ENCODE data around the gene USPL1. TPM values are rescaled to one million over a fixed set of nuclear protein-coding genes. Genes with fewer than 3 reads are reported as not detected.
"Not testable (repeated sequence)": the region's sequence is repeated elsewhere in the genome, so short reads cannot be mapped to it uniquely, and the experiment has no call there.

The USPL1 gene
- polyA plus RNA-seq, 3 donors, result 5.3 to 11.4 (median 9.8) TPM

- WGBS, 3 donors, result 50 to 66% (median 52%) methylated on average over 5 of the region's 5 CpGs
- H3K27ac ChIP-seq (ENCODE audit: low read depth, low read length), result no peak overlapping the region
Observed at GRCh38 chr13:30608364-30608763, 9.4 kb upstream of the USPL1 start.

GRCh38 chr13:30610311-30610710, 7.4 kb upstream of the USPL1 start:
- no peak overlapping the region for H3K27ac ChIP-seq (ENCODE audit: low read depth, low read length)

GRCh38 chr13:30615481-30615865, 2.2 kb upstream of the USPL1 start:
- no peak overlapping the region for H3K27ac ChIP-seq (ENCODE audit: low read depth, low read length)
- whole genome bisulfite sequencing, 3 donors, result 7 to 14% (median 10%) methylated on average over 4 of the region's 4 CpGs

GRCh38 chr13:30615866-30616541, 1.7 kb upstream of the USPL1 start:
- WGBS, 3 donors, result 1 to 4% (median 1%) methylated on average over 7 of the region's 7 CpGs
- H3K27ac ChIP-seq (ENCODE audit: low read depth, low read length), result no peak overlapping the region

- H3K27ac ChIP-seq (ENCODE audit: low read depth, low read length), result peak overlapping the region; percentile 94
- 0 to 1% (median 1%) methylated on average over 12 of the region's 12 CpGs for WGBS, 3 donors
Observed at GRCh38 chr13:30616927-30617314, 799 bp upstream of the USPL1 start.

- WGBS, 3 donors, result 0 to 1% (median 1%) methylated on average over 21 of the region's 21 CpGs
- peak overlapping the region; percentile 13 for H3K27ac ChIP-seq (ENCODE audit: low read depth, low read length)
Observed at GRCh38 chr13:30618186-30618929, 638 bp downstream of the USPL1 start.

GRCh38 chr13:30618930-30619279, 1.2 kb downstream of the USPL1 start:
- WGBS, 3 donors, result 22 to 37% (median 34%) methylated on average over 3 of the region's 3 CpGs
- no peak overlapping the region for H3K27ac ChIP-seq (ENCODE audit: low read depth, low read length)

GRCh38 chr13:30619731-30620130, 2.0 kb downstream of the USPL1 start:
- WGBS, 3 donors, result 57 to 71% (median 69%) methylated on average over 5 of the region's 5 CpGs
- H3K27ac ChIP-seq (ENCODE audit: low read depth, low read length), result no peak overlapping the region

GRCh38 chr13:30620941-30621340, 3.2 kb downstream of the USPL1 start:
- WGBS, 3 donors, result 77 to 88% (median 87%) methylated on average over 3 of the region's 3 CpGs
- H3K27ac ChIP-seq (ENCODE audit: low read depth, low read length), result no peak overlapping the region

- 94 to 95% (median 94%) methylated on average over 1 of the region's 1 CpG for WGBS, 3 donors
- H3K27ac ChIP-seq (ENCODE audit: low read depth, low read length), result no peak overlapping the region
Observed at GRCh38 chr13:30622551-30622950, 4.8 kb downstream of the USPL1 start.

GRCh38 chr13:30623392-30623791, 5.7 kb downstream of the USPL1 start:
- no peak overlapping the region for H3K27ac ChIP-seq (ENCODE audit: low read depth, low read length)
- 84 to 91% (median 86%) methylated on average over 5 of the region's 5 CpGs for WGBS, 3 donors

- 90 to 96% (median 93%) methylated on average over 1 of the region's 1 CpG for WGBS, 3 donors
- no peak overlapping the region for H3K27ac ChIP-seq (ENCODE audit: low read depth, low read length)
Observed at GRCh38 chr13:30624630-30625029, 6.9 kb downstream of the USPL1 start.

- no peak overlapping the region for H3K27ac ChIP-seq (ENCODE audit: low read depth, low read length)
Observed at GRCh38 chr13:30629527-30629926, 11.8 kb downstream of the USPL1 start.

GRCh38 chr13:30633861-30634260, 16.1 kb downstream of the USPL1 start:
- WGBS, 3 donors, result 94 to 97% (median 97%) methylated on average over 4 of the region's 4 CpGs
- no peak overlapping the region for H3K27ac ChIP-seq (ENCODE audit: low read depth, low read length)

- WGBS, 3 donors, result 40 to 93% (median 81%) methylated on average over 3 of the region's 3 CpGs
- H3K27ac ChIP-seq (ENCODE audit: low read depth, low read length), result no peak overlapping the region
Observed at GRCh38 chr13:30634838-30635237, 17.1 kb downstream of the USPL1 start.

- WGBS, 3 donors, result 77 to 80% (median 80%) methylated on average over 4 of the region's 4 CpGs
- no peak overlapping the region for H3K27ac ChIP-seq (ENCODE audit: low read depth, low read length)
Observed at GRCh38 chr13:30638301-30638700, 20.6 kb downstream of the USPL1 start.

GRCh38 chr13:30639671-30640070, 22.0 kb downstream of the USPL1 start:
- no peak overlapping the region for H3K27ac ChIP-seq (ENCODE audit: low read depth, low read length)
- 73 to 90% (median 78%) methylated on average over 4 of the region's 4 CpGs for WGBS, 3 donors

- WGBS, 3 donors, result 89 to 95% (median 93%) methylated on average over 1 of the region's 1 CpG
- H3K27ac ChIP-seq (ENCODE audit: low read depth, low read length), result not testable (repeated sequence)
Observed at GRCh38 chr13:30641173-30641572, 23.5 kb downstream of the USPL1 start.

GRCh38 chr13:30645629-30646028, 27.9 kb downstream of the USPL1 start:
- H3K27ac ChIP-seq (ENCODE audit: low read depth, low read length), result no peak overlapping the region

- no peak overlapping the region for H3K27ac ChIP-seq (ENCODE audit: low read depth, low read length)
Observed at GRCh38 chr13:30647420-30647819, 29.7 kb downstream of the USPL1 start.

More at GRCh38 chr13:30647420-30647819, 29.7 kb downstream of the USPL1 start:
- WGBS, 3 donors, result 22 to 71% (median 71%) methylated on average over 3 of the region's 3 CpGs
